ENCODE measurements around the gene ERCC2. TPM values are rescaled to one million over a fixed set of nuclear protein-coding genes. Genes with fewer than 3 reads are reported as not detected.
"Not testable (repeated sequence)": the region's sequence is repeated elsewhere in the genome, so short reads cannot be mapped to it uniquely, and the experiment has no call there.

Gene ERCC2
- total RNA-seq, 4 donors from 2014 or later: 3.0 to 46.2 (median 9.2) TPM

- peaks cover 0 to 12% (median 8%) of the 10 kb centered on the region in 4 donors for H3K4me1 ChIP-seq
- in situ Hi-C loops (cut with MboI; ENCODE audit: low pct_ligation_motif_present in 1 of 4, low pct_unique_long_range_greater_than_20kb in 1 of 4, low sequenced_read_pairs in 3 of 4): no loop called here
- 11% methylated on average over 23 of the region's 25 CpGs; no CpG with 5 or more reads in 1 of the 2 donors for WGBS, 2 donors (ENCODE audit: low coverage in 1 of 2)
- no peak overlapping the region for H3K27ac ChIP-seq
- DNase-seq: no peak
- intact Hi-C loops (cut with DNase I; ENCODE audit: low total_unique reads): loop anchor here (10.0 kb wide), 1 partner anchor 236 kb away; no protein-coding TSS in a partner anchor
- H3K27me3 ChIP-seq: peaks cover 69% of the 10 kb centered on the region
- no peaks in the 10 kb centered on the region for H3K36me3 ChIP-seq
- no peaks in the 10 kb centered on the region for H3K9me3 ChIP-seq
- TF ChIP-seq EP300 (IDR thresholded peaks at IDR 0.05; ENCODE audit: low read depth): no peak
- no peak for TF ChIP-seq CTCF (IDR thresholded peaks at IDR 0.05)
- no peak for TF ChIP-seq POLR2AphosphoS5 (IDR thresholded peaks at IDR 0.05)
- no peak for TF ChIP-seq POLR2A (IDR thresholded peaks at IDR 0.05)
- H3K4me3 ChIP-seq: peak overlapping the region in 2 of 4 donors; percentile 22 to 27
Observed at GRCh38 chr19:45340899-45341453, 29.4 kb downstream of the ERCC2 start.

DNA sequence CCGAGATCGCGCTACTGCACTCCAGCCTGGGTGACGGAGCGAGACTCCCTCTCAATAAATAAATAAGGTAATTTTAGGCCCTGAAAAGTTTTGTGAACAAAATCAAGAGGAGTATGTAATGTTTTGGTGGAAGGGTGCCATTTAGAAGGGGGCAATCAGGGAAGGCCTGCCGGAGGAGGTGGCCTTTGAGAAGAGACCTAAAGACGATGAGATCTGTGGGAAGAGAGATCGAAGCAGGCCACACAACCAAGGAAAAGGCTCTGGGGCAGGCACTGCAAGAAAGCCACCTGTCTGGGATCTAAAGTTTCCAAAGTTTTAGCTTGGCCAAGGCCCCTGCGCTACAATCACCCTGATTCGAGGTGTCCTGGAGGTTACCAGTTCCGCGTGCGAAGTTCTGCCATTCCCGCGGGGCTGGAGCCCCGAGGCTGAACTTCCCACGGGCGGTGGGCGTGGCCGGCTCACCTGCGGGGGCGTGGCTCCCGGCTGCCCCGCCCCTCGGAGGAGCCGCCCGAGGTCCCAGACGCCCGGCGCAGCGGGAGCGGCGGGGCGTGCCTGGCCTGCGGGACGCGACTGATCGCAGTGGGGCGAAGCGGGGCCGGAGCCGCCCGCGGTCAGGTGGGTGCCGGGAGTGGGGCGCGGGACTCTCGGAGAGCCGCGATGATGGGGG lies 30.0 kb downstream of the ERCC2 start, which contains the start of gene KLC3:
TSS of gene KLC3 (plus strand) at position 519 of the 667 bp plus-strand sequence. CDS start 4,792 bp downstream, outside the sequence.
- 12 to 39% methylated on average over 3 to 50 of the region's 50 CpGs for WGBS, 2 donors (ENCODE audit: low coverage in 1 of 2)
- in situ Hi-C loops (cut with MboI; ENCODE audit: low pct_ligation_motif_present in 1 of 4, low pct_unique_long_range_greater_than_20kb in 1 of 4, low sequenced_read_pairs in 3 of 4): no loop called here
- peaks cover 62% of the 10 kb centered on the region for H3K27me3 ChIP-seq
- no peaks in the 10 kb centered on the region for H3K36me3 ChIP-seq
- peaks cover 0 to 12% (median 8%) of the 10 kb centered on the region in 4 donors for H3K4me1 ChIP-seq
- no peak for TF ChIP-seq EP300 (IDR thresholded peaks at IDR 0.05; ENCODE audit: low read depth)
- TF ChIP-seq POLR2AphosphoS5 (IDR thresholded peaks at IDR 0.05): no peak
- no peak for TF ChIP-seq CTCF (IDR thresholded peaks at IDR 0.05)
- TF ChIP-seq POLR2A (IDR thresholded peaks at IDR 0.05): no peak
- H3K27ac ChIP-seq: no peak within 1 kb of the TSS
- peak within 1 kb of the TSS in 2 of 4 donors; percentile 22 to 27 for H3K4me3 ChIP-seq
- intact Hi-C loops (cut with DNase I; ENCODE audit: low total_unique reads): loop anchor here (10.0 kb wide), 1 partner anchor 236 kb away; no protein-coding TSS in a partner anchor
- peak; percentile 61 for DNase-seq
- H3K9me3 ChIP-seq: no peaks in the 10 kb centered on the region

DNA sequence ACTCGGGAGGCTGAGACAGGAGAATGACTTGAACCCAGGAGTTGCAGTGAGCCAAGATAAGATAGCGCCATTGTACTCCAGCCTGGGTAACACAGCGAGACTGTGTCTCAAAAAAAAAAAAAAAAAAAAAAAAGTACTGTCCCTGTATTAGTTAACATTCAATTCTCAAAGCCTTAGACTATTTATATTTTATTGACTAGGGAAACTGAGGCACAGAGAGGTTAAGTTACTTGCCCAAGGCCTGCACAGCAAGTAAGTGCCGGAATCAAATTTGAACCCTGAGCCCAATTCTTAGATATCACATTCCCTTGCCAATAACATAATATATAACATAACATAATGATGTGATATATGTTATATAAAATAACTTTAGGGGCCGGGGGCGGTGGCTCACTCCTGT lies 30.7 kb downstream of the ERCC2 start:
- no peaks in the 10 kb centered on the region for H3K9me3 ChIP-seq
- H3K27ac ChIP-seq: no peak overlapping the region
- intact Hi-C loops (cut with DNase I; ENCODE audit: low total_unique reads) (loop anchor here (10.0 kb wide), 1 partner anchor 235 kb away; no protein-coding TSS in a partner anchor), in situ Hi-C loops (cut with MboI; ENCODE audit: low pct_ligation_motif_present in 1 of 4, low pct_unique_long_range_greater_than_20kb in 1 of 4, low sequenced_read_pairs in 3 of 4) (no loop called here)
- WGBS, 2 donors (ENCODE audit: low coverage in 1 of 2): 68 to 76% methylated on average over 3 to 6 of the region's 6 CpGs
- peaks cover 0 to 12% (median 8%) of the 10 kb centered on the region in 4 donors for H3K4me1 ChIP-seq
- H3K36me3 ChIP-seq: no peaks in the 10 kb centered on the region
- no peak for TF ChIP-seq EP300 (IDR thresholded peaks at IDR 0.05; ENCODE audit: low read depth)
- peaks cover 55% of the 10 kb centered on the region for H3K27me3 ChIP-seq
- no peak overlapping the region for H3K4me3 ChIP-seq
- DNase-seq: no peak

- no peak for DNase-seq
- intact Hi-C loops (cut with DNase I; ENCODE audit: low total_unique reads): no loop called here
- TF ChIP-seq EP300 (IDR thresholded peaks at IDR 0.05; ENCODE audit: low read depth): no peak
- no peak for TF ChIP-seq POLR2A (IDR thresholded peaks at IDR 0.05)
- TF ChIP-seq POLR2AphosphoS5 (IDR thresholded peaks at IDR 0.05): no peak
- TF ChIP-seq CTCF (IDR thresholded peaks at IDR 0.05): no peak
- Histone ChIP-seq H3K27ac (no peak overlapping the region), H3K27me3 (peaks cover 33% of the 10 kb centered on the region), H3K36me3 (no peaks in the 10 kb centered on the region), H3K9me3 (no peaks in the 10 kb centered on the region), H3K4me1 (peaks cover 0 to 12% (median 8%) of the 10 kb centered on the region in 4 donors), H3K4me3 (no peak overlapping the region)
- in situ Hi-C loops (cut with MboI; ENCODE audit: low pct_ligation_motif_present in 1 of 4, low pct_unique_long_range_greater_than_20kb in 1 of 4, low sequenced_read_pairs in 3 of 4): no loop called here
- 56 to 57% methylated on average over 5 to 11 of the region's 11 CpGs for WGBS, 2 donors (ENCODE audit: low coverage in 1 of 2)
Observed at GRCh38 chr19:45336696-45337251, 33.6 kb downstream of the ERCC2 start.

- H3K4me1 ChIP-seq; DNase-seq; H3K9me3 ChIP-seq; H3K27ac ChIP-seq; in situ Hi-C loops (cut with MboI; ENCODE audit: low pct_ligation_motif_present in 1 of 4, low pct_unique_long_range_greater_than_20kb in 1 of 4, low sequenced_read_pairs in 3 of 4); H3K36me3 ChIP-seq; intact Hi-C loops (cut with DNase I; ENCODE audit: low total_unique reads); H3K4me3 ChIP-seq: not testable (repeated sequence)
- H3K27me3 ChIP-seq: peaks cover 18% of the 10 kb centered on the region
- 80 to 86% methylated on average over 1 to 4 of the region's 4 CpGs for WGBS, 2 donors (ENCODE audit: low coverage in 1 of 2)
Observed at GRCh38 chr19:45334881-45335280, 35.5 kb downstream of the ERCC2 start.

Data from transverse colon (tissue), 4 donors.